Thyroid gland (tissue), 4 donors: ENCODE data around the gene RASA3. TPM values are rescaled to one million over a fixed set of nuclear protein-coding genes. Genes with fewer than 3 reads are reported as not detected.

Experiments used
- DNase-seq, 2 donors: peaks; one replicate each; pipeline ENCODE4 v3.0.0-alpha.2; 2019
- H3K27ac ChIP-seq, 3 donors: fragments of 200-600 bp; sonication (generic); 1 replicate in 2 of 3; 2 replicates in 1 of 3; pipeline ENCODE4 v1.5.1; 2016 to 2019; ENCODE audit warnings: mild to moderate bottlenecking in 1 of 3, moderate library complexity in 1 of 3
- H3K27me3 ChIP-seq: fragments of 200-600 bp; sonication (generic); one replicate; pipeline ENCODE4 v1.5.1; 2019
- H3K36me3 ChIP-seq, 2 donors: fragments of 200-600 bp; sonication (generic); one replicate each; pipeline ENCODE4 v1.5.1; 2016 to 2019
- H3K4me1 ChIP-seq, 2 donors: fragments of 200-600 bp; sonication (generic); one replicate each; pipeline ENCODE4 v1.5.1; 2017 to 2019
- H3K4me3 ChIP-seq, 3 donors: fragments of 200-600 bp; sonication (generic); replicated peaks in 1 of 3; 1 replicate in 2 of 3; 2 replicates in 1 of 3; pipeline ENCODE4 v1.5.1; 2016; ENCODE audit warnings: mild to moderate bottlenecking in 1 of 3
- H3K9me3 ChIP-seq: fragments of 200-600 bp; sonication (generic); one replicate; pipeline ENCODE4 v1.5.1; 2017
- POLR2A ChIP-seq, 2 donors: fragments of 450-650 bp; IDR thresholded peaks; one replicate each; pipeline ENCODE4 v1.6.1; 2017; ENCODE audit warnings: antibody characterized with exemption in 2 of 2, mild to moderate bottlenecking in 2 of 2, moderate library complexity in 1 of 2
- WGBS, 2 donors: methylation state at CpG; one replicate each; pipeline ENCODE4 v1.1.5; 2017; 5-methylcytosine and 5-hydroxymethylcytosine counted together
- intact Hi-C: fragments of 100-400 bp; cut with DNase I; formaldehyde crosslinking; loops from one replicate; pipeline ENCODE4 v1.15.1; 2023
- total RNA-seq, 4 donors: library from RNA; depleted of rRNA; stranded (reverse); fragments of >200 nt; gene quantifications; one replicate each; pipeline ENCODE4 v1.2.3, GENCODE V29; 2016
- TF ChIP-seq, protein P1 (sequence below), 6 experiments: fragments of 200-600 bp in 3 of 6; fragments of 450-650 bp in 3 of 6; sonication (generic) in 3 of 6; IDR thresholded peaks; one replicate each; pipeline ENCODE4 v1.5.1; 2016 to 2019; ENCODE audit warnings: antibody characterized with exemption in 6 of 6, mild to moderate bottlenecking in 2 of 6, inconsistent platforms in 1 of 6, moderate library complexity in 1 of 6

The RASA3 gene
- total RNA-seq, 4 donors from 2014 or later = 22.3 to 32.3 (median 25.5) TPM

DNA sequence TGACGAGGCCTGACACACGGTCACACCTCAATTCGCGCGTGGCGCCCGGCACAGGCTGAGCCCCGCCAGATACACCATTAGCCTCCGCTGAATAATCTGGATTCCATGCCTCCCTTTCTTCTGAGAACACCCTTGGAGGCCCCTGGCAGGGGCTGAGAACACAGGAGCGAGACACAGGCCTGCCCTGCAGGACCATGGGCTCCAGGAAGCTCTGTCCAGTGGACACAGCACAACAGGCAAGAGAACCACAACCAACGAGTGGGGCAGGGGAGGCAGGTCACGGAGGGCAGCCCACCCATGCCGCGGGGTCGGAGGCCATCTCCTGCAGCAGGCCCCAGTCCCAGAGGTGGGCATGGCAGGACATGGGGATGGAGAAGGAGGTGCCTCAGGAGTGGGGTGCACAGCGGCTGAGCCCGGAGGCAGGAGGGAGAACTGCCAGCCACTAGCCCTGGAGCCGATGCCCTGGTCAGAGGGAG lies 82.8 kb downstream of the RASA3 start:
- no peaks in the 10 kb centered on the region for H3K36me3 ChIP-seq
- no peaks in the 10 kb centered on the region for H3K27me3 ChIP-seq
- no peak overlapping the region for H3K27ac ChIP-seq
- no peaks in the 10 kb centered on the region for H3K9me3 ChIP-seq
- H3K4me3 ChIP-seq = no peak overlapping the region
- intact Hi-C loops = no loop called here
- peaks cover 8 to 11% of the 10 kb centered on the region in 2 donors for H3K4me1 ChIP-seq
- DNase-seq = no peak
- WGBS, 2 donors = 95 to 96% methylated on average over 12 to 13 of the region's 18 CpGs
- TF ChIP-seq, protein P1, sequence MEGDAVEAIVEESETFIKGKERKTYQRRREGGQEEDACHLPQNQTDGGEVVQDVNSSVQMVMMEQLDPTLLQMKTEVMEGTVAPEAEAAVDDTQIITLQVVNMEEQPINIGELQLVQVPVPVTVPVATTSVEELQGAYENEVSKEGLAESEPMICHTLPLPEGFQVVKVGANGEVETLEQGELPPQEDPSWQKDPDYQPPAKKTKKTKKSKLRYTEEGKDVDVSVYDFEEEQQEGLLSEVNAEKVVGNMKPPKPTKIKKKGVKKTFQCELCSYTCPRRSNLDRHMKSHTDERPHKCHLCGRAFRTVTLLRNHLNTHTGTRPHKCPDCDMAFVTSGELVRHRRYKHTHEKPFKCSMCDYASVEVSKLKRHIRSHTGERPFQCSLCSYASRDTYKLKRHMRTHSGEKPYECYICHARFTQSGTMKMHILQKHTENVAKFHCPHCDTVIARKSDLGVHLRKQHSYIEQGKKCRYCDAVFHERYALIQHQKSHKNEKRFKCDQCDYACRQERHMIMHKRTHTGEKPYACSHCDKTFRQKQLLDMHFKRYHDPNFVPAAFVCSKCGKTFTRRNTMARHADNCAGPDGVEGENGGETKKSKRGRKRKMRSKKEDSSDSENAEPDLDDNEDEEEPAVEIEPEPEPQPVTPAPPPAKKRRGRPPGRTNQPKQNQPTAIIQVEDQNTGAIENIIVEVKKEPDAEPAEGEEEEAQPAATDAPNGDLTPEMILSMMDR (IDR thresholded peaks at IDR 0.05) = no peak
- no peak for TF ChIP-seq POLR2A (IDR thresholded peaks at IDR 0.05)

DNA sequence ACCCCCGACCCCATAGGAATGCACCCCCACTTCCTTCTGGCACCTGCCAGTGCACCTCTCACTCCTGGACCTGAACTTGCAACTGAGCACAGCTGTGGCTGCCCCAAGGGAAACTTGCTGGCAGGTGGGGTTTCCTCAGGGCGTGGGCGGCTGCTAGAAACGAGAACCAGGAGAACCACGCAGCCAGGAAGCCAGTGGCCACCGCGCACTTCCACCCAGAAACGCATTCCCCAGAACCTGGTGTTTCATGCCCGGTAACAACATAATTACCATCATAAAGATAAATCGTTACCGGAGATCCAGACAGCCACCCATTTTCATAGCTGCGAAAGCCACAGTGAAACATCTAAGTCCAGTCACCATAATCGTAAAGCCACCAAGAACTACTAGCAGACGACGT lies 83.4 kb downstream of the RASA3 start:
- Histone ChIP-seq H3K27ac (no peak overlapping the region), H3K9me3 (no peaks in the 10 kb centered on the region), H3K4me3 (no peak overlapping the region), H3K4me1 (peaks cover 8 to 11% of the 10 kb centered on the region in 2 donors), H3K36me3 (no peaks in the 10 kb centered on the region), H3K27me3 (no peaks in the 10 kb centered on the region)
- 76 to 94% methylated on average over 13 to 15 of the region's 15 CpGs for WGBS, 2 donors
- intact Hi-C loops = no loop called here
- no peak for DNase-seq
- no peak for TF ChIP-seq POLR2A (IDR thresholded peaks at IDR 0.05)
- TF ChIP-seq, protein P1 (IDR thresholded peaks at IDR 0.05) = no peak

DNA sequence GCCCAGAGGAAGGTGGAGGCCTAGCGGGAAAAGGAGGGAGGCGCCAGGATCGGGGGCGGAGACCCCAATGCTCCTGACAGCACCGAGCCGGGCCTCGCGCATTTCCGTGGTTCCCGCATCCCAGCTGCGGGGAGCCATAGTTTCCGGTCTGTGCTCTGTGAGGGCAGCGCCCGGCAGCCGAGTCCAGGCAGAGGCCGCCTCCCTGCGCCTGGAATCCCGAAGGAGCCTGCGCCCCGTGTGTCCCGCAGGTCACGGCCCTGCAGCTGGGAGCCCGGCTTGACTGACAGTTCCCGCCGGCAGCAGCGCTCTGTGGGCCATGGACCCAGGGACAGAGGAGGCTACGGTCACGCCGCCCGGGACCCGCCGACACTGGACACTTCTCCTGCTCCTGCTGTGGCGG lies 84.0 kb downstream of the RASA3 start:
- peaks cover 8 to 11% of the 10 kb centered on the region in 2 donors for H3K4me1 ChIP-seq
- DNase-seq = no peak
- intact Hi-C loops = no loop called here
- no peak overlapping the region for H3K27ac ChIP-seq
- no peaks in the 10 kb centered on the region for H3K36me3 ChIP-seq
- 94 to 96% methylated on average over 22 to 24 of the region's 33 CpGs for WGBS, 2 donors
- TF ChIP-seq, protein P1 (IDR thresholded peaks at IDR 0.05) = no peak
- no peak for TF ChIP-seq POLR2A (IDR thresholded peaks at IDR 0.05)
- no peak overlapping the region for H3K4me3 ChIP-seq
- no peaks in the 10 kb centered on the region for H3K9me3 ChIP-seq
- H3K27me3 ChIP-seq = no peaks in the 10 kb centered on the region

DNA sequence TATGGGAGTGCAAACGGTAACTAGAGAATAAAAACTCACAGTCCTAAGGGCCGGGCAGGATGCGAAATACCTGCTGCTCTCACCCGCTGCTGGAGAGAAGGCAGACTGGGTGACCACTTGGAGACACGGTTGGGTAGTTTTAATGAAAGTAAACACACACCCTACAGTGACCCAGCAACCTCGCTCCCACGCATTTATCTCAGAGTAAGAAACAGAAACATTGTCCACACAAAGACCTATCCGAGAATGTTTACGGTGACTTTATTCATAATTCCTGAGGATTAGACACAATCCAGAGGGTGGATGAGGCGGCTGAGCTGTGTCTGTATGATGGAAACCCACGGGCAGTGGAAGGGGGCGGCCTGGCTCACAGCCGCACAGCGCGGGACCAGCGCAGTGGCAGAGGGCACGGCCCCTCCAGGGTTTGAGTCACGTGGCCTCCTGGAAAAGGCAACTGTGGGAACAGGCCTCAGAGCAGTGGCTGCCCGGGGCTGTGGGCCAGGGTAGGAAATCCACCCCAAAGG lies 85.0 kb downstream of the RASA3 start:
- peaks cover 8 to 11% of the 10 kb centered on the region in 2 donors for H3K4me1 ChIP-seq
- no peaks in the 10 kb centered on the region for H3K27me3 ChIP-seq
- peak in 1 of 2 donors; percentile 54 for DNase-seq
- no peaks in the 10 kb centered on the region for H3K9me3 ChIP-seq
- WGBS, 2 donors = 77 to 84% methylated on average over 19 of the region's 19 CpGs
- H3K36me3 ChIP-seq = no peaks in the 10 kb centered on the region
- peak overlapping the region in 2 of 3 donors; percentile 1 to 48 for H3K27ac ChIP-seq
- TF ChIP-seq, protein P1 (IDR thresholded peaks at IDR 0.05) = no peak
- TF ChIP-seq POLR2A (IDR thresholded peaks at IDR 0.05) = no peak
- no peak overlapping the region for H3K4me3 ChIP-seq
- intact Hi-C loops = no loop called here

DNA sequence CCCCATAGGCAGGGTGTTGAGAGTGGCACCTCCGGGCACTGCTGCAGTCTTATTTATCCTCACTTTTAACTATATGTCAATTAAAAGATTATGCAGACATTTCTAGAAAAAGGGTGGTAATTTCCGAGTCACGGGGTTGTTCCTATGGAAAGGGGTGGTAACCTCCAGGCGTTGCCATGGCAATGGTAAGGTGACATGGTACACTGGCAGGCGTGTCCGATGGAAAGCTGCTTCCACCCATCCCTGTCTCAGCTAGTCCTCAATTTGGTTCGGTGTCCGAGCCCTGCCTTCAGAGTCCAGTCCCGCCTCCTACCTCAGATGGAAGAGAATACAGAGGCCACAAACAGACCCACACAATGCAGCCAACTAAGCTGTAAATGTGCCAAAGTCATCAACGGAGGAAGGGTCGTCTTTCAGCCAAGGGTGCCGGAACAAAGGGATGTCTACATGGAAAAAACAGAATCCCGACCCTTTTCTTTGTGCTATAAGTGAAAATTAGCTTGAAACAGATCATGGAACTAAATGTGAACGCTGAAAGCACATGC lies 85.9 kb downstream of the RASA3 start:
- 92 to 93% methylated on average over 14 of the region's 14 CpGs for whole genome bisulfite sequencing, 2 donors
- intact Hi-C loops = no loop called here
- TF ChIP-seq, protein P1 (IDR thresholded peaks at IDR 0.05) = no peak
- TF ChIP-seq POLR2A (IDR thresholded peaks at IDR 0.05) = no peak
- H3K4me1 ChIP-seq = peaks cover 8 to 11% of the 10 kb centered on the region in 2 donors
- DNase-seq = no peak
- no peak overlapping the region for H3K4me3 ChIP-seq
- no peak overlapping the region for H3K27ac ChIP-seq
- H3K27me3 ChIP-seq = no peaks in the 10 kb centered on the region
- H3K9me3 ChIP-seq = no peaks in the 10 kb centered on the region
- no peaks in the 10 kb centered on the region for H3K36me3 ChIP-seq
